Heart left ventricle (tissue), 16 donors: ENCODE results near the gene ZNF92. TPM values are rescaled to one million over a fixed set of nuclear protein-coding genes. Genes with fewer than 3 reads are reported as not detected.
"Not testable (repeated sequence)": the region's sequence is repeated elsewhere in the genome, so short reads cannot be mapped to it uniquely, and the experiment has no call there.

Experiments
- ATAC-seq, 4 donors: fragments of 200-7000 bp; cut with Tn5 transposase; one replicate each; pipeline ENCODE4 v1.9.1; 2020 to 2022; ENCODE audit warnings: moderate library complexity in 4 of 4, mild to moderate bottlenecking in 3 of 4, moderate number of reproducible peaks in 1 of 4
- DNase-seq, 5 donors: peaks; one replicate each; pipeline ENCODE4 v3.0.0-alpha.2; 2020
- H3K27ac ChIP-seq, 12 donors: fragments of 200-600 bp; sonication (generic) in 4 of 12; one replicate each; pipeline versions ENCODE4 v1.5.0 to v1.8.0; 2016 to 2022; ENCODE audit warnings: mild to moderate bottlenecking in 2 of 12
- H3K27me3 ChIP-seq, 9 donors: fragments of 200-600 bp; sonication (generic) in 2 of 9; one replicate each; pipeline versions ENCODE4 v1.5.1 to v1.8.0; 2016 to 2022; ENCODE audit warnings: mild to moderate bottlenecking in 3 of 9
- H3K36me3 ChIP-seq, 9 donors: fragments of 200-600 bp; sonication (generic) in 2 of 9; one replicate each; pipeline versions ENCODE4 v1.5.0 to v1.8.0; 2018 to 2022; ENCODE audit warnings: mild to moderate bottlenecking in 2 of 9
- H3K4me1 ChIP-seq, 12 donors: fragments of 200-600 bp; sonication (generic) in 4 of 12; one replicate each; pipeline versions ENCODE4 v1.5.0 to v1.8.0; 2016 to 2022; ENCODE audit warnings: mild to moderate bottlenecking in 3 of 12
- H3K4me3 ChIP-seq, 12 donors: fragments of 200-600 bp; sonication (generic) in 4 of 12; one replicate each; pipeline versions ENCODE4 v1.5.0 to v1.8.0; 2017 to 2022; ENCODE audit warnings: mild to moderate bottlenecking in 9 of 12, moderate library complexity in 4 of 12
- H3K9me3 ChIP-seq, 12 donors: fragments of 200-600 bp; sonication (generic) in 4 of 12; one replicate each; pipeline versions ENCODE4 v1.5.0 to v1.8.0; 2016 to 2022; ENCODE audit warnings: mild to moderate bottlenecking in 1 of 12
- CTCF ChIP-seq, 12 donors: fragments of 200-600 bp; sonication (generic) in 4 of 12; IDR thresholded peaks; one replicate each; pipeline versions ENCODE4 v1.5.0 to v1.8.0; 2018 to 2022; ENCODE audit warnings: antibody characterized with exemption in 12 of 12, mild to moderate bottlenecking in 5 of 12
- POLR2A ChIP-seq, 2 donors: fragments of 450-650 bp; IDR thresholded peaks; one replicate each; pipeline ENCODE4 v1.6.1; 2017; ENCODE audit warnings: antibody characterized with exemption in 2 of 2, mild to moderate bottlenecking in 2 of 2, moderate library complexity in 2 of 2
- WGBS, 4 donors: extraction: QIAGEN DNeasy Blood & Tissue Kit in 2 of 4; methylation state at CpG; one replicate each; pipeline versions ENCODE4 v1.1.5 to v1.1.7; 2013 to 2018; 5-methylcytosine and 5-hydroxymethylcytosine counted together
- intact Hi-C, 10 donors: fragments of 100-400 bp; cut with DNase I; formaldehyde crosslinking; loops; one replicate each; pipeline versions ENCODE4 v1.11.1 to v1.14.2; 2022
- polyA plus RNA-seq, 2 donors: library from polyadenylated mRNA; stranded (reverse); fragments of 200-250 nt; gene quantifications; one replicate each; pipeline ENCODE4 v1.2.3, GENCODE V29; 2013
- total RNA-seq, 9 donors: library from RNA; depleted of rRNA in 2 of 9; stranded (reverse); fragments of >200 nt in 2 of 9; fragmentation: NEBNext Ultra II Directional in 3 of 9; extraction: Animal tissue kit (Norgen Biotek cat#: 25700) in 3 of 9; gene quantifications; one replicate each; pipeline versions ENCODE4 v1.1.0 to v1.2.4, GENCODE V29; 2016 to 2023
- donor health status: ischemic (EF 13 %, LVEDD 7.1; RV severe dilation, severe dysfunction).
- donor health status: healthy with polysubstance abuse.
- donor health status: DM: no; HTN: yes; CAD: no.
- donor health status: DM: no; HTN: no; CAD: no.
- donor health status: ischemic (EF 25% LVEDD 6.9; RV normal size, moderate dysfunction).
- donor health status: ischemic (EF 25% LVEDD 5.7; RV mildly dilated, moderate dysfunction).
- donor health status: healthy.
- donor health status: DM: yes; HTN: yes; CAD: no.
- donor health status: ischemic (EF 35%, LVEDD 5.7; RV mildly dilated, moderate dysfunction).
- donor health status: nonischemic (EF 11% LVEDD 7.7; RV severe dilation, severe dysfunction).
- donor health status: DM: yes; HTN: yes; CAD: no.
- donor health status: PGD.
- donor health status: ischemic (EF 29% LVEDD 5.4; RV normal size, mild dysfunction).
- donor health status: nonischemic (EF 23%, LVEDD 6.1; RV moderate dilation, normal function).

Gene ZNF92
- total and polyA plus RNA-seq, 11 donors, result 2.4 to 5.0 (median 3.1) TPM

- Histone ChIP-seq H3K27me3 (no peaks in the 10 kb centered on the region), H3K4me3 (no peak overlapping the region), H3K9me3 (peaks cover 0 to 50% (median 22%) of the 10 kb centered on the region in 12 donors), H3K4me1 (no peaks in the 10 kb centered on the region), H3K27ac (no peak overlapping the region), H3K36me3 (no peaks in the 10 kb centered on the region)
- WGBS, 4 donors, result 90 to 95% (median 93%) methylated on average over 3 of the region's 3 CpGs
- intact Hi-C loops, result no loop called here
- TF ChIP-seq POLR2A (IDR thresholded peaks at IDR 0.05), result no peak
- no peak for TF ChIP-seq CTCF (IDR thresholded peaks at IDR 0.05)
- ATAC-seq (no peak), DNase-seq (no peak)
Measured at GRCh38 chr7:65409363-65409762, 35.7 kb downstream of the ZNF92 start.

GRCh38 chr7:65411249-65411648, 37.6 kb downstream of the ZNF92 start:
- H3K36me3 ChIP-seq, result no peaks in the 10 kb centered on the region
- intact Hi-C loops, result no loop called here
- no peaks in the 10 kb centered on the region for H3K4me1 ChIP-seq
- no peak overlapping the region for H3K4me3 ChIP-seq
- no peak overlapping the region for H3K27ac ChIP-seq
- DNase-seq (no peak), ATAC-seq (no peak)
- peaks cover 0 to 36% (median 5%) of the 10 kb centered on the region in 12 donors for H3K9me3 ChIP-seq
- no peak for TF ChIP-seq CTCF (IDR thresholded peaks at IDR 0.05)
- no peak for TF ChIP-seq POLR2A (IDR thresholded peaks at IDR 0.05)
- H3K27me3 ChIP-seq, result no peaks in the 10 kb centered on the region

GRCh38 chr7:65422670-65423069, 49.0 kb downstream of the ZNF92 start:
- Histone ChIP-seq H3K4me3 (no peak overlapping the region), H3K27me3 (no peaks in the 10 kb centered on the region), H3K36me3 (no peaks in the 10 kb centered on the region), H3K9me3 (peaks cover 0 to 40% (median 11%) of the 10 kb centered on the region in 12 donors), H3K4me1 (no peaks in the 10 kb centered on the region), H3K27ac (no peak overlapping the region)
- DNase-seq, result no peak
- TF ChIP-seq CTCF (IDR thresholded peaks at IDR 0.05) (no peak), POLR2A (IDR thresholded peaks at IDR 0.05) (no peak)
- ATAC-seq, result no peak
- intact Hi-C loops, result no loop called here

GRCh38 chr7:65423286-65423685, 49.6 kb downstream of the ZNF92 start:
- ATAC-seq, H3K4me3 ChIP-seq, H3K27me3 ChIP-seq, H3K4me1 ChIP-seq, H3K27ac ChIP-seq, H3K36me3 ChIP-seq, intact Hi-C loops, DNase-seq: not testable (repeated sequence)
- 82 to 98% (median 87%) methylated on average over 3 of the region's 3 CpGs for WGBS, 4 donors
- H3K9me3 ChIP-seq, result peaks cover 0 to 46% (median 11%) of the 10 kb centered on the region in 12 donors

GRCh38 chr7:65429642-65430343, 56.1 kb downstream of the ZNF92 start:
- intact Hi-C loops, result no loop called here
- Histone ChIP-seq H3K27me3 (no peaks in the 10 kb centered on the region), H3K4me1 (no peaks in the 10 kb centered on the region), H3K27ac (no peak overlapping the region), H3K9me3 (peaks cover 0 to 51% (median 7%) of the 10 kb centered on the region in 12 donors), H3K4me3 (no peak overlapping the region), H3K36me3 (no peaks in the 10 kb centered on the region)
- no peak for ATAC-seq
- DNase-seq, result no peak
- 80 to 90% (median 88%) methylated on average over 26 of the region's 26 CpGs for WGBS, 4 donors
- TF ChIP-seq CTCF (IDR thresholded peaks at IDR 0.05) (no peak), POLR2A (IDR thresholded peaks at IDR 0.05) (no peak)
